Measurements from ENCODE around the gene GNLY.

Gene GNLY

DNA sequence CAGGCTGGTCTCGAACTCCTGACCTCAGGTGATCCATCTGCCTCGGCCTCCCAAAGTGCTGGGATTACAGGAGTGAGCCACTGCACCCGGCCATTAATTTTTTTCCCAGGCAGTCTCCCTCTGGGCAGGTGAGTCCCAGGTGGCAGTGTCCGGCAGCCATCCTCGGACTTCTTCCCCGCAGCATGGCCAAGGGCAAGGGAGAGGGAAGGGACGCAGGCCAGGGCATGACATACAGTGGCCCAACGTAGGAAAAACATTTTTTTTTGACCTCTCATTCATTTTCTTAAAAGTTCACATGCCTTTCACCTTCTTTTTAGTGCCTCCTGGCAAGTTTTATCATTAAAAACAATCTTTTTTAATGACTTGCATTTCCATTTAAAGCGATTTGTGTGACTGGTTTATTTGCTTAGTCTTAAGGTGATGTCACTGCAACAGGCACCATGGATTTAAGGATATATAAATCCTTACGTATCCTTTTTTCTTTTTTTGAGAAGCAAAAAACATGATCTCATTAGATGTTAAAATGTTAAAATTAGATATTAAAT, 36.6 kb downstream of the GNLY start:
- DNase-seq, result no peak

DNA sequence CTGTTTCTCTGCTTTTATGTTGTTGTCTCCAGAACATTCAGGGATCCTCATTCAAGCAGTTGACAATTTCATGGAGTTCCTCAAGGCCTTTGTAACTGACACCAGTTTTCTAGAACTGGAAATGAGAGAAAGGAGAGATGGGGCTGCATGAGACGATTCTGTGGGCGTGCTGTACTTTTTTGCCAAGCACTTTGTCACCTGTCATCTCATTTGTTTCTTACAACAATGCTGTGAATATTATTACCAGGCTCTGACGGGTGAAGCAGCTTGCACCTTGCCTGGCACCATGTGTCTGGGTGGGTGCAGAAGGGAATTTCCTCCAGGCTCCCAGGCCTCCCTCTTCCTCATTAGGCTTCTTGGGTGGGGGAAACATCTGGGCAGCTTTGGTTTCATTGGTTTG, 37.4 kb downstream of the GNLY start:
- DNase-seq, result no peak

DNA sequence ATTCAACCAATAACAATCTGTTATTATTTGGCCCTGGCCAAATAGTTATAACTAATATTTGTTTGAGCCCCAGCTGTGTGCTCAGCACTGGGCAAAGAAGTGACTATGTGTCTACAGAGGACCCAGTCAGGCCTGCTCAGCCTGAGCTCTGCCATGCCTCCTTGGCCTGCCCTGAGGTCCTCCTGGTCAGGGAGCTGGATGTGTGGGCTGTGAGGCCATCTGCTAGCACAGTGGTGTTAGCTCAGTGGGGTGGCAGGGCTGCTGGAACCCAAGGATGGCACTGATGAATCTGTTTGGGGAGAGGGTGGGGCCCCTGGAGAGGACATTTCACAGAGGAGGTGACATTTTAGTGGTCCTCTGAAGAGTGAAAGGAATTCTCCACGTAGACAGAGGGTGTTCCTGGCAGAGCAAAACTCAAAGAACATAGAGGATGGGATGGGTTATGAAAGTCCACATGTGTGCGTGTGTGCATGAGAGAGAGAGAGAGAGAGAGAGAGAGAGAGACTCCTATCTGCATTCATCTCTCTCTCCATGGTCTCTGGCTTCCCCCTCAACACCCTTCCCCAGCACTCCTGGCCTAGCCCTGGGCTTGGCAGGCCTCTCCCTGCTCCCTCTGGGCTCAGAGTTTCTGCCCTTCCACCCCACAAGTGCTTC, 38.4 kb downstream of the GNLY start:
- DNase-seq, result no peak

DNA sequence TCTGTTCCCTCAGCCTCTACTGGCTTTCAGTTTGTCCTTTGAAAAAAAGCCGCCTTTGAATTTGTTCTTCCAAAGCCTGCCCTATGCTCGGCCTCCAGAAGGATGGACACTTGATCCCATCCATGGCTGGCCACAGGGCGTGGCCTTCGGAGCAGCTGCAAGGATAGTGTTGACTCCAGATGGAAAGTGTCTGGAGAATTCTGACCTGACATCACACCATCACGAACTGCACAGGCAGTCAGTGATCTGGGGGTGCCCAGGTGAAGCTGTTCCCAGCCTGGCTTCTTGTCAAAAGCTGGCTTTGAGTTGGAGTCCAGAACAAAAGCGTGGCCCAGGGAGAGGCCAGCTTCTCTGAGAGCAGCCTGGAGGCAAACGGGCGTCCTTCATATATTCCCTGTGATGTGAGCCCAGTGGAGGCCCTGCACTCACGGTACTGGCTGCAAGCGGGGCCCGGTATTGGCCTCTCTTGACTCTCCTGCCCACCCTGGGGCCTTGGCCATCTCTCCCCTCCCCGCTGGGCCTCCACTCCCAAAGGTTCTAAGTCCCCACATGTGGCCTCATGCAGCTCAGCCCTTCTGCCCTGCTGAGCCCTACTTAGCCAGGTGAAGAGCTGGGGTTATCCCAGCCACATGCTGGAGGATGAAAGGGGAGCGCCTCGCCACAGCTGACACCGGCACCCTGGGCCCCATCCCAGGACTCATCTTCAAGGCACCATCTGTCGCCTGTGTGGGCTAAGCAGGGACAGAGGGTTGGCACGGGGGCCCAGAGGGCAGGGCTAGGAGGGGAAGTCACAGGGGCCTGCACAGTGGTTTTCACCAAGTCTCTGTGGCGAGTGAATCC, 39.2 kb downstream of the GNLY start:
- DNase-seq, result no peak

DNA sequence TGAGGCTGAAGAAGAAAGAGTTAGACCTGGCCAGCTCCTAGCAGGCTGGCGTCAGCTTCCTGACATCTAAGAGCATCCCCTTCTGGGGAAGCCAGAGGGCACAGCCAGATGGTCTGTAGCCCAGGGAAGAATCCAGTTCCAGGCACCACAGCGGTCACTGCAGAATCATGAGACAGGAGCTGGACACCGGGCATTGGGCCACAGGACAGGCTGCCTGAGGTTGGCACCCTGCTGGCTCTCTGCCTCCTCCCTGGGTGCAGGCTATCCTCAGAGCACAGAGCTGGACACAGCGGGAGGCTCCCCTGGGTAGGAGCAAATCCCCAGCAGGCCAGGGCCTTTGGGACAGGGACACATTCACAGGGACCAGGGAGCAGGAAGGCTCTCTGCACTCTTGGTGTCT, 39.9 kb downstream of the GNLY start:
- DNase-seq, result no peak

DNA sequence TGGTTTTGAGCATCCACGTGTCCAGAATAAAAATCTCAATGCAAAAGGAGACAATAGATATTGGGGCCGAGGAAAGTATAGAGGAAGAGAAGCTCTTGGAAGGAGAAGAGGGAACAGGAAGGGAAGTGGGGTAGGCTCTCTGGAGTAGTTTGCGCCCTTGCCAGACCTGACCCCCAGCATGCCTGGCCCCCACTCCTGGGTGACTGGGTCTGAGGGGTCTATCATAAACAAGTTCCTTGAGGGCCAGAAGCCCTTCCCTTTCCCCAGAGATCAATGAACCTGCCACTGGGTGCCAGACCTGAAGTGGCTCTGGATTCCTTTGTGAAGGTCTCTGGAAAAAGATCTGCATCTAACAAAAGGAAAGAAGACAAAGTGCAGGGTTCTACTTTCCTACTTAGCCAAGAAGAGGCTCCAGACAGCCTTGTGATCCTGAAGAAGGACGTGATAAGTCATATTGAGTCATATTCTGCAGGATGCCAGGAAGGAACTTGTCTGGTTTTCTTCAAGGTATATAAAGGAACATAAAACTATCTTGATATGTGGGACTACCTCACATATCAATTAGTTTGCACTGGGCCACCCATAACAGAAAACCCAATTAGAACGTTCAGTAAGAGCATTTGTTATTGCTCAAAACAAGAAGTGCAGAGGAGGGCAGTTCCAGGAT, 40.9 kb downstream of the GNLY start:
- no peak for DNase-seq

DNA sequence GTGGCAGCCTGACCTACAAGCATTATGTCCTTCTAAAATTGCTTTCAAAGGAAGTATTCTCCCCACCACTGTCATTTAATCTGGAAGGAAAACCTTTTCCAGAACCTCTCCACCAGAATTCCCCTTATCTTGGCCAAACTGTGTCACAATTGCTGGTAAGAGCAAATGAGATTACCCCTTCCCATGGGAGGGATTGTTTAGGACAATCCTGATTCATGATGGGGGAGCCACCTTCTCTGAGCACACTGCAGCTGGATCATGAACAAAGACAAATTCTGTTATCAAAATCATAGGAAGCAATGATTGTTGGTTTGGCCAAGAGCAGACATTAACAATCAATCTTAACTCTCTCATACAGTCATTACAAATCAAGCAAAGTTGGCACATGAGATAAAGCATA, 41.5 kb downstream of the GNLY start:
- DNase-seq, result no peak

DNA sequence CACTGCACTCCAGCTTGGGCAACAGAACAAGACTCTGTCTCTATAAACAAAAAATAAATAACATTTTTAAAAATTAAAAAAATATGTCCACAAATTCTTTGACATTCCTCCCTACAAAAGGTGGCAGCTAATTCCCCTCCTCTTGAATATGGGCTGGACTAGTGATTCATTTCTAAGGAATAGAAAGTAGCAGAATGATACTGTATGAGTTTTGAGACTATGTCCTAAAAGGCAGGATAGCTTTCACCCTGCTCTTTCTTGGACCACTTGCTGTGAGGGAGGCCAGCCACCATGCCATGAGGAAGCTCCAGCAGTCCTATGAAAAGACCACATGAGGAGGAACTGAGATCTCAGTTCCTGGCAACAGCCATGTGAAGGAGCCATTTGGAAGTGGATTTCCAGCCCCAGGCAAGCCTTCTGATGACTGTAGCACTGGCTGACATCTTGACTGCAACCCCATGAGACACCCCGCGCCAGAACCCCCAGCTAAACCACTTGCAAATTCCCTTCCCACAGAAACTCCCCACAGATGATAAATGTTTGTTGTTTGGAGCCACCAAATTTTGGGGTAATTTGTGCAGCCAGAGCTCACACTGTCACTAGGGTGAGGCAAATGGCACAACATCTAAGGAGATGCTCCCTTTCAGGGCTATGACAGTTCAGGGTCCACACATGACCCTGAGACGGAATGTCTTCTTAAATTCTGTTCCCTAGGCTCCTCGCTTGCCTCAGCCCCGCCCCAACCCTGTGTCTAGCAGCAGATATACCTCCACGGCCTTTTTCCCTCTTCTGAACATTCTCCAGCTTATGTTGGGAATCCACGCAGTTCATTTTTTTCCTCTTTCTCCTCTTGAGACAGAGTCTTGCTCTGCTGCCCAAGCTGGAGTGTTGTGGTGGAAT, 42.5 kb downstream of the GNLY start:
- no peak for DNase-seq

DNA sequence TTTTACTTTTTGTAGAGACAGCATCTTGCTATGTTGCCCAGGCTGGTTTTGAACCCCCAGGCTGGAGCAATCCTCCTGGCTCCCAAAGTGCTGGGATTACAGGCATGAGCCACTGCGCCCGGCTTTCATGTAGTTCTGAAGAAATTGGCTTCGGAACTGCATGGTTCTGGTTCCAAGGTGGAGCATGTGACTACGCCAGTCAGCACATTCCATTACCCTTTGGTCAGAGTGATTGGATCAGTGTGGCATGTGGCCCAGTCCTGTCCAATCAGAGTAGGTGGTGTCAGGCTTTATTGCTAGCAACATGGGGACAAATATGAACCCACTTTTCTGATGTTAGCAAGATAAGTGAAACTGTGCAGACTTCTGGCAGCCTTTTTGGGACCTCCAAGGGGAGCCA, 43.3 kb downstream of the GNLY start:
- DNase-seq, result no peak

DNA sequence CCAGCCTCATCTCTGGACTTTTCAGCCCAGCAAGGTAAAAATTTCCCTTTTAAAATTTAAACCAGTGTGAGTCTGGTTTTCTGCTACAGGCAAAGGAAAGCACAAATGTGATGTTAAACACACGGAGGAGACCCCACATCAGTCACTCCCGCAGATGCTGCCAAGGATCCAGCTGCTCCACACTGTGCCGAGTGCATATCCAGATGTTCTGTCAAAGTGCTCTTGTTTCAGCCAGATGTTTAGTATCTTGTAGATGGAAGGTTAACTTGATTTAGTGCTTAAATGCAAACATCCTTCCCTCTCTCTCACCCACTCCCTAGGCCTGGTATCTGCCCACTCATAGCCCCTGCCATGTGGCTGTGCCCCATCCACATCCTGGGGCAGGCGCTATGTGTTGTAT, 43.8 kb downstream of the GNLY start:
- DNase-seq, result no peak

DNA sequence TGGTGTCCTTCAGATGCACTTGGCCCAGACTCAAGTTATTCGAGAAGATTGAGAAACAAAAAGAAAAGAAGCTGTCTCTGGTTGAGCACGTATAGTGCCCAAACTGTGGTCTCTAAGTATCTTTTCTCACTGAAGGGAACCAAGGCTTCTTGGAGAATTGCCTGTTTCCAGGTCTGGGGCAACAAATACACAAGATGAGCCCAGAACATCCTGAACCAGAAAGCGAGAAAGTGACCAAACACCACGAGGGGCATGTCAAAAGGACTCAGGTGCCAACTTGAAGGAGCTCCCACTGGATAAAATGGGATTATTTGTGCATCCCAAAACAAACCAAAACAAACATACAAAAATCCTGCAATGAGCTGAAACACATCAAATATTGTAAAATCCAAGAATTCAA, 46.0 kb downstream of the GNLY start:
- no peak for DNase-seq

DNA sequence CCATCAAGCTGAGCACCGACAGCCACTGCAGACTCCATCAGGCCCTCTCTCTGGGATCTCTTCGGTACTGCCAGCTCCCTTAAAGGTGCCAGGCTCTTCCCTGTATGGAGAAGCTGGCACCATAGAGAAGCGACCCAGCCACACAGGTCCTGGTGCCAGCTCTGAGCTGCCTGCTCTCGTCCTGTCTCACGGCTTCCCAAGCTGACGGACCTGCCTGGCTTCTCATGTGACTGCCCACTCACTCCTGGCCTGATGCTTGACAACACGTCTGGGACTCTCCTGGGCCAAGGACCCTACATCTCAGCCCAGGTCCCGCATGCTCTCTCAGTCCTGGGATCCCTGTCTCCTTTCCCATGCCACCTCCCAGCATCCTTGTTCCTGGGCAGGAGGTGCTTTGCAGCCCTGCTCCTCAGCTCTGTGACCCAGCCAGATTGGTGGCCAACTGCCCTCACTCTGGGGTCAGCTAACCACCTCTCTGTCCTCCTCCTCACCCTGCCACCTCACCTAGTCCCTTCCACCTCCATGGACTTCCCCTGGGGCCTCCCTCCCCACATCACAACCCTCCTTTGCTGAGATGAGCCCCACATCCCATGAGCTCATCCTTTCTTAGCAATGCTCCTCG, 47.2 kb downstream of the GNLY start:
- DNase-seq, result no peak

DNA sequence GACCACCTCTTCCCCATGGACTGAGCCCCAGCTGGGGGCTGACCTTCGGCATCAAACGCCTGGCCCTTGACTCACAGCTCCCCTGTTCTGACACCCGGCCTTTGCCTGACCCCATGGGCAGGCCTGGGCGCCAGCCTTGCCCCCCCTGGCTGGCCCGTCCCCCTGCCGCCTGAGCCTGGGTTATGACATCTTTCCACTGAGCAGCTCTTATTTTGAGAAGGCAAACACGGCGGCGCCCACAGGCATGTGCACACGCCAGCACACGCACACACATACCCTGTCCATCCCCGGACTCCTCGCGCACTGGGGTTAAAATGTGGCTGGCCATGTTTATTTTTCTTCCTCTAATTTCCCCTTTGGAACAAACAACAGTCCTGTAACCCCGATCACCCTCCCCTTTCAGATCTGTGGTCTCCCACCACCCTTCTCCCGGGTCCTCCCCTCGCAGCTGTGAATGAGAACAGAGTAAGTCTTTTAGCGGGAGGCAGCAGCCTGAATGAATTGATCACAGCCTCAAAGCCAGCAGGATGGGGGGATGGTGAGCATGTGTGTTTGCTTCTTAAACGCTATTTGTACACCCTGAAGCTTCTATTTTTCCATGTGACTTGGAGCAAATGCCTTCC, 47.8 kb downstream of the GNLY start:
- DNase-seq, result peak; percentile 92

DNA sequence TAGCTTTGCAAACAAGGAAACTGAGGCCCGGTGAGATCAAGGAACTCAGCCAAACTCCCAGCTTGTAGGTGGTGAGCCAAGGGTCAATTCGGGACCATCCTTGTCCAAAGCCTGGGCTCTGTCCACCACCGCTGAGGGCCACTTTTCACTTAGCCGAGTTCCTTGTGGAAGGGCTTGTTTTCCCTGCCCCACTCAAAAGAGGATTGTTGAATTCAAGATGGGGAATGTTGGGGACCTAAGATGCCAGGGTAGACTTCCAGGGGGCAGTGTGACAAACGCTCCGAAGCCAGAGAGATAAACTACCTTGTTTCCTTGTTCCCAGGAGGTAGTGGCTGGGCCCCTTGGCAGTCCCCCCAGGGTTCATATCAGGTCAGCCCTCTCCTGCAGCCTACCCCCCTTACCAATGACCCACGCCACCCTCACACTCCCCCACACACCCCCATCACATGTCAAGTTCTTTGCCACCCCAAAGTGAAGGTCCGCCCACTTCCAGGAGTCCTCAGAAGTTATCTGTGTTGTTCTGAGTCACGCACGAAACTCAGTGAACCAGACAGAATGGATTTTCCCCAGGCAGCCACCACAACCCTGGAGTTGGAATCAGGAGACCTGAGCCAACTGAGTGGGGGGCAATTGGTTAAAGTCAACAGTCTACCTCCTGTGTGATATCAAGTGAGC, 49.3 kb downstream of the GNLY start:
- DNase-seq, result no peak

DNA sequence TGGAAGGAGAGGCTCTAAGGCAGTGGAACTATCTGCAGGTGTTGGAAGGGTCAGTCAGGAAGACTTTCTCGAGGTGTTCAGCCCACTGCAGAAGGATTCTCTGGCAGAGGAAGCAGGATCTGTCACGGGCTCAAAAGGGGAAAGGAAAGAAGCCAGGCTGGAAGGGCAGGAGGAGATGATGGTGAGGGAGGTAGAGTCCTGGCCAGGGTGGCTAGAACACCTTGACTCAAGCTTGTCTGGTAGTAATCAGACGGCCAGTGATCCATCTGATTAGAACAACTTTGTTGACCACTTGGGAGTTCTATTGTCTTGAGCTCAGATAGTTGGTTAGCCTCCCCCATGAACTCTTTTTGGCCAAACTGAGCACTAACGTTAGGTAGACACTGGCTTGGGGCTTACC, 49.9 kb downstream of the GNLY start:
- DNase-seq, result no peak

DNA sequence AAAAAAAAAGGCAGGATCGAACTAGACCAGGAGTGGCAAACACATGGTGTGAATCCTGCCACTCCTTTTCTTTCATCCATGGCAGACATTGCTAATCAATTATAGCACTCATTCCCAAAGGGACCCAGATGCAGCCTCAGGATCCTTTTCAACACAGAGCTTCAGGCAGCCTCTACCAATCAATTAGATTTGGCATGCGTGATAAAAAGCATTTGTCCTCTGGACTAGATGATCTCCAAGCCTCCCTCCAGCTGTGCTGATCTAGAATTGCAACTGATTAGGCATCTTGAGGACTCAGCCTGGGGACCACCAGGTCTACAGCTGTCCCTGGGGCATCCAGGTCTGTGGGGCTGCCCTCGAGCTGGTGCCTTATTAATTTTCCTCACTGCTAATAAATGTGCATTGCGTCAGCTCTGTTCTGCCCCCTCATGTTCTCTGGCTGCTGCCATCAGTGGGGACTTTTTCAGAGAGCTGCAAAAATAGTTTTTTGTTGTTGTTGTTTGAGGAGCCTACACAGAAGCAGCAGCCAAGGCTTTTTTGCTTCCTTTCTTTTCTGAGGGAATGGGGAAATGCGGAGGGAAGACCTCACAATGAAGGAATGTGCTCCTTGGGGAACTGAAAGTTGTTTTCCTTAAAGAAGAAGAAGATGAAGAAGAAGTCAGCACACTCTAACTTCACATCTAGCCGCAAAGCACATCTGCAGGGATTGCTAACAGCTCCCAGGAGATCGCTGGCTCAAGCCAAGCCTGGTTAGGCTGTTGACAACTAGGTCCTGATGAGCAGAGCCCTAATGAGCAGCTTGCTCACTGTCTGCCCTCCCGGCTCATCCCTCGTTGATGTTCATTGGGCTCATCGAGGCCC, 50.8 kb downstream of the GNLY start:
- DNase-seq, result peak; percentile 75

DNA sequence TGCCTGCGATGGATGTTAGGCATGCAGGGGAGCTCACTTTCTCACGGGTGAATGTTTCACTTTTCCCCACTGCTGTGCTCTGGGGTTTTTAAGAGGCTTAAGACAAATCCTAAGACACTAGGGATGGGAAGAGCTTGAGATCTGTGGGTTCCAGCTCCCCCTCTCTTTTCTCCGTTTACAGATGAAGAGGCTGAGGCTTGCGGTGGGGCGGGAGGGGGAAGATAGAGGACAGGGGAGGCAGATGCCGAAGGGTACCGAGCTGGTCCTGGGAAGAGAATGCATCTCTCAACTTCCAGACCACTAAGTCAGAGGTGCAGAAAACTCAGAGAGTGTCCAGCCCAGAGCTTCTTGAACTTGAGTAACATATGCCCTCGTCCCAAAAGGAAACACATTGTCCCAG, 51.5 kb downstream of the GNLY start:
- no peak for DNase-seq

DNA sequence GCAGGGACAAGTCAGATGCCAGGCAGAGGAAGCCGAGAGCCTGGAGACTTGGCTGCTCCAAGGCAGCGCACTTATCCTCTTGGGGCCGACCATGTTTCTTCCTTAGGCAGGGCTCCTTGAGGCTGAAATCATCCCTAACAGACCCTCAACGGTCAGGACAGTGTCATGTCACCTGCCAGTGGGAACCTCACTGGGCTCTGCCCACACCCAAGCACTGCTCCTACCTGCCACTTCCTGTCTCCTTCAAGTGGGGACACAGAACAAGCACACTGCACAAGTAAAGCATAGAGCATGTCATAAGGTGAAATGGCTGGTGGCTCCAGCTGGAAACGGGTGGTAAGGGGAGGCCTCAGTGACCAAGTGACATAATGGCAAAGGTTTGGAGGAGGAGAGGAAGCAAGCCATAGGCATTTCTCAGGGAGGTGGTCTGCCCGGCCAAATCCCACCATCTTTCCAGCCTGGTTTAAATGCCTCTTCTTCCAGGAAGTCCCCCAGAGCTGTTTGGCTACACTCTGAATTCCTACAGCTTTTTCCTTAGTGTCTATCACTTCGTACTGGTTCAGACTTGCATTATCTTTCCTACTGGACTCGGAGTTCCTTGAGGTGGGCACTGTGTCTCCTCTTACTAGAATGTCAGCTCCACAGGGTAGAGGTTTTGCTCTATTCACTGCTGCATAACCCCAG, 52.3 kb downstream of the GNLY start:
- DNase-seq, result no peak

DNA sequence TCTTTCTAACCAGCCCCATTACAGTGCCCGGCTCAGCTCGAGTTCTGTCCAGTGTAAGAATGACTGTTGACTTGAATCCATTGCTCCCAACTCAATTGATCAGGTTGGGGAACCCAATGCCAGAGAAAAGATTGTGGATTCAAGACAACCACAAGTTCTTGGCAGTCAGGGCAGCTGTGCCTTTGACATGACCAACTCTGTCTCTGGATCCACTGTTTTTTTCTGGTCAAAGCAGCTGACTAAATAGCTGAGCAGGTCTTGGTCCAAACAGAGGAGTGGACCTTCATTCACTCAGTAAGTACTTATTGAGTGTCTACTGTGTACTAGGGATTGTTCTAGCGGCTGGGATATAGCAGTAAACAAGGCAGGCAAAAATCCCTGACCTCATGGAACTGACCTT, 53.3 kb downstream of the GNLY start:
- no peak for DNase-seq
